ACC112 (cell line): ENCODE measurements around the gene TATDN2.

Source experiments
- H2AFZ ChIP-seq: fragments of 200-600 bp; sonication (generic); one replicate; pipeline ENCODE4 v1.6.0; 2017; ENCODE audit warnings: antibody characterized with exemption, low read length; ENCODE audit not compliant: unreplicated experiment
- H3K27ac ChIP-seq: fragments of 200-600 bp; sonication (generic); 2 replicates; pipeline ENCODE4 v1.5.1; 2014; ENCODE audit warnings: low read depth, mild to moderate bottlenecking, antibody characterized with exemption, low read length, moderate library complexity
- H3K27me3 ChIP-seq: fragments of 200-600 bp; sonication (generic); 2 replicates; pipeline ENCODE4 v1.6.1; 2014; ENCODE audit warnings: mild to moderate bottlenecking, antibody characterized with exemption, low read length, moderate library complexity, mixed read lengths; ENCODE audit not compliant: insufficient read depth
- H3K36me3 ChIP-seq: fragments of 200-600 bp; sonication (generic); 2 replicates; pipeline ENCODE4 v1.6.1; 2016; ENCODE audit warnings: mild to moderate bottlenecking, antibody characterized with exemption, low read length, moderate library complexity, mixed read lengths; ENCODE audit not compliant: insufficient read depth
- H3K4me1 ChIP-seq: fragments of 200-600 bp; sonication (generic); one replicate; pipeline ENCODE4 v1.6.1; 2016; ENCODE audit warnings: low read length, mixed read lengths; ENCODE audit not compliant: insufficient read depth, unreplicated experiment, control insufficient read depth
- H3K4me3 ChIP-seq: fragments of 200-600 bp; sonication (generic); 2 replicates; pipeline ENCODE4 v1.5.1; 2014; ENCODE audit warnings: mild to moderate bottlenecking, low read depth, low read length
- H3K79me2 ChIP-seq: fragments of 200-600 bp; sonication (generic); one replicate; pipeline ENCODE4 v1.6.0; 2016; ENCODE audit warnings: low read length; ENCODE audit not compliant: control insufficient read depth, unreplicated experiment, insufficient read depth

The TATDN2 gene, protein sequence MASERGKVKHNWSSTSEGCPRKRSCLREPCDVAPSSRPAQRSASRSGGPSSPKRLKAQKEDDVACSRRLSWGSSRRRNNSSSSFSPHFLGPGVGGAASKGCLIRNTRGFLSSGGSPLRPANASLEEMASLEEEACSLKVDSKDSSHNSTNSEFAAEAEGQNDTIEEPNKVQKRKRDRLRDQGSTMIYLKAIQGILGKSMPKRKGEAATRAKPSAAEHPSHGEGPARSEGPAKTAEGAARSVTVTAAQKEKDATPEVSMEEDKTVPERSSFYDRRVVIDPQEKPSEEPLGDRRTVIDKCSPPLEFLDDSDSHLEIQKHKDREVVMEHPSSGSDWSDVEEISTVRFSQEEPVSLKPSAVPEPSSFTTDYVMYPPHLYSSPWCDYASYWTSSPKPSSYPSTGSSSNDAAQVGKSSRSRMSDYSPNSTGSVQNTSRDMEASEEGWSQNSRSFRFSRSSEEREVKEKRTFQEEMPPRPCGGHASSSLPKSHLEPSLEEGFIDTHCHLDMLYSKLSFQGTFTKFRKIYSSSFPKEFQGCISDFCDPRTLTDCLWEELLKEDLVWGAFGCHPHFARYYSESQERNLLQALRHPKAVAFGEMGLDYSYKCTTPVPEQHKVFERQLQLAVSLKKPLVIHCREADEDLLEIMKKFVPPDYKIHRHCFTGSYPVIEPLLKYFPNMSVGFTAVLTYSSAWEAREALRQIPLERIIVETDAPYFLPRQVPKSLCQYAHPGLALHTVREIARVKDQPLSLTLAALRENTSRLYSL

DNA sequence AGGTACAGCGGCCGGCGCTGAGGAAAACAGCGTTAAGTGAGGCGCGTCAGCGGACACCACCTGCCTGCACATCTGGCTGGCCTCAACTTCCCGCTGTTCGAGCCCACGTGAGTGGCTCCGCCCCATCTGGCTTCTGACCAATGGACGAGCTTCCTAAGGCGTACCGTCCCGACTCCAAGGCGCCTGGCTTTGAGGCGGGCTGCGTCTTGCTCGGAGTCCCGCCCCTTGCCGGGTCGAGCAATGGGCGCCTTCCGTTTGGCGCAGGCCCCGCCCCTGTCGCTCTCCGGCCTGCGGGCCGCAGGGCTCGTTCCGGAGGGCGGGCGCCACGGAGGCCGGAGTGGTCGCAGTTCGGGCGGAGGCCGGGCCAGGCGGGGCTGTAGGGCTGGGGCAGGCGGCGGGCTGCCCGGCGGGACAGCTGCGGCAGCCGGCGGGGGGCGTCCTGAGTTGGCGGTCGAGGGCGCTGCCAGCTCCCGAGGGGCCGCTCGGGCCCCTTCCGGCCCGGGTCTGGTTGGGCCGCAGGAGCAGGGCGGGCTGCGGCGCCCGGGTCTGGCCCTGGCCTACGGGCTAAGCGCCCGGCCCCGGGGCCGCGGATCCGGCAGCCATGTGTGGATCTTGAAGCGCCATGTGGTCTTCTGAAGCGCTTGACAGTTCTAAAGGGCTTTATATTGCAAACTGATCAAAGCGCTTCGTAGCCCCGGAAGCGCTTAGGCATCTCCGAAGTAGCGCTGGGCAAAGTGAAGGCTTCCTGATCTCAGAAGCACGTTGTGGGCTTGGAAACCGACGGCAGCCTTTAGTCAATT, at the start of gene TATDN2:
TATDN2 (plus strand) TSS at position 276 of the 800 bp plus-strand sequence. CDS start 742 bp downstream, outside the sequence.
- peak within 1 kb of the TSS; percentile 43 for H3K27ac ChIP-seq
- peak within 1 kb of the TSS; percentile 37 for H2AFZ ChIP-seq
- peaks cover 13% of the 10 kb centered on the region for H3K4me1 ChIP-seq

DNA sequence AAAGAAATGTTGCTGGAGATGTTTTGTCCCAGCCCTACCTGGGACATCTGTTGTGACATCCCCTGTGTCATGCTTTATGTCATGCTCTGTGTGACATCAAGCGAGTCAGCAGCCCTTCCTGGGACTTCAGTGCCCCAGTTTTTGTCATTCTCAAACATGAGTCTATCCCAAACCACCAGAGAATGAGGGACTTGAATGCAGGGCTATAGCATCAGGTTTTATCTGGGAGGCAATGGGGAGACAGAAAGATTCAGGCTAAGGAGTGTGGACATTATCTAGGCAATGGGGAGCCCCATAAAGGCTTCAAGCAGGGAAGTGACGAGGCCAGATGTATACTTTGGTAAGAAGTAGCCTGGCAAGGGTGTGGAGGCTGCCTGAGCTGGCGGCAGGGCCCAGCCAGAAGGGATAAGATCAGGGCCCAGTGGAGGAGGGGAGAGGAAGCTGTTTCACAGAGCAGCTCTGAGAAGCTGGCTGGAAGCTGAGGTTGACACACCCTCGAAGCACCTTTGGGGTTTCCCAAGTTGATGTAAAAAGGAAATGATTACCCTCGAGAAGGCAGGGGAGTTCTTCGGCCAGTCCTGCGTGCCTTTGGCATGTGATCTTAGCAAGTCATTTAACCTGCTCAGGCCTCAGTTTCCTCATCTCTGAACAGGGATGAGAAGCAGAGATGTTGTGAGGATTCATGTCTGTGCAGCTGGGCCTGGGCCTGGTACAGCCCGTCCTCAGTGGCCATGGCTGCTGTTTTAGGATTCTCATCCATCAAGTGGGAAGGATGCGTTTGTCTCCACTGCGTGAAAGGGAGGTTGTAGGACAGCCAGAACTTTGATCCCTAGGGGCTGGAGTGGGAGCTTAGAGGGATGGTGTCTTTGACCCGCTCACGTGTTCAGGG, 49.3 kb upstream of the TATDN2 start:
- H3K4me1 ChIP-seq: peaks cover 60% of the 10 kb centered on the region
- no peaks in the 10 kb centered on the region for H3K27me3 ChIP-seq
- H2AFZ ChIP-seq: no peak overlapping the region
- peak overlapping the region; percentile 99 for H3K27ac ChIP-seq
- H3K36me3 ChIP-seq: peaks cover 15% of the 10 kb centered on the region; the same call in 1 of the 2 replicates
- no peak overlapping the region for H3K4me3 ChIP-seq
- peaks cover 24% of the 10 kb centered on the region for H3K79me2 ChIP-seq

More for the DNA sequence above, at the start of gene TATDN2:
- Histone ChIP-seq H3K36me3 (peaks cover 34% of the 10 kb centered on the region), H3K79me2 (peaks cover 40% of the 10 kb centered on the region), H3K27me3 (no peaks in the 10 kb centered on the region), H3K4me3 (peak within 1 kb of the TSS; percentile 85)

DNA sequence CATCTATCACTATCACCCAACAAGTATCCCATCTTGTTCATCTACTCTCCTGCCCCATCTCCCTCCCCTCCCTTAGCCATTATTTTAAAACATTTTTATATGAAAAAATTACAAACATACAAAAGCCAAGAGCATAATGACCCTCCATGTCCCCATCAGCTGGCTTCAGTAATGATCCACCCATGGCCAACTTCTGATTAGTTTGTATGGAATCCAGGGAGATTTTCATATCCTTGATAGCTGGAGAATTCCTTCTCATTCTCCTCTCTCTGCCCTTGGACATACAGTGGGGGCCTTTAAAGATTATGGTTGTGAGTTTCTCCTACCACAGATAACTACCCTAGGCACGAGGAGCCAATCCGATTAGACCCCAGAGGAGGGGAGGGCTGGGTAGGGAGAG, 43.3 kb upstream of the TATDN2 start:
- H3K36me3 ChIP-seq: peaks cover 19% of the 10 kb centered on the region; the same call in 1 of the 2 replicates
- H3K79me2 ChIP-seq: no peaks in the 10 kb centered on the region
- peak overlapping the region; percentile 96 for H3K27ac ChIP-seq
- H3K4me1 ChIP-seq: peaks cover 34% of the 10 kb centered on the region
- no peak overlapping the region for H3K4me3 ChIP-seq
- H3K27me3 ChIP-seq: no peaks in the 10 kb centered on the region
- H2AFZ ChIP-seq: no peak overlapping the region

DNA sequence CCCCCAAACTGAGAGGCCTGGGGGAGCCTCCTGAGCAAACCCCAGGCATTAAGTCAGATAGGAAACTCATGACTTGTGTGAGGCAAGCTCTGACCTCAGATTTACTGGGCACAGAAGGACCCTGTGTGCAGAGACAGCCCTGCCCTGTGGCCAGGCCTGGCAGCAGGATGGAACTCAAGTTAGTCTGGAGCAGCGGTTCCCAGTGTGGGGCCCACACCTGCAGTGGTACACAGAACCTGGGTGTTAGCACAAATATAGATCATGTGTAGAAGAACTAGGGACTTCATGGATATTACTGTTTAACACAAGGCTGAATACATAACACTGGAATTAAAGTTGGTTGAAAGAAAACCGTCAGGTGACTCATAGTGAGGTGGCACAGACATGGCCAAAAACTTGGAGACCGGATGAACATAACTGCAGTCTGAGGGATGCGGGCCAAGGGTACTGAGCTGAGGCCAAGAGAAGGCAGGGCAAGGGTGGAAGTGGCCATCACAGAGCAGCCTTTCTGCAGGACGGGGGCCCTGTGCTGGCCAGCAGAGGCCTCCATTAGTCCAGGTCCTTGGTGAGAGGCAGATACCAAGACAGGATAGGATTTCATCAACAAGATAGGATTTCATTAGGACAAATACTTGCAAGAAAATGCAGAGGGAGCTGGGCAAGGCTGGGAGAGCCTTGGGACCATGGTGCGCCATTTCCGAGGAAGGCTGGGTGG, 42.7 kb upstream of the TATDN2 start:
- Histone ChIP-seq H2AFZ (no peak overlapping the region), H3K4me3 (no peak overlapping the region), H3K27ac (peak overlapping the region; percentile 96)

DNA sequence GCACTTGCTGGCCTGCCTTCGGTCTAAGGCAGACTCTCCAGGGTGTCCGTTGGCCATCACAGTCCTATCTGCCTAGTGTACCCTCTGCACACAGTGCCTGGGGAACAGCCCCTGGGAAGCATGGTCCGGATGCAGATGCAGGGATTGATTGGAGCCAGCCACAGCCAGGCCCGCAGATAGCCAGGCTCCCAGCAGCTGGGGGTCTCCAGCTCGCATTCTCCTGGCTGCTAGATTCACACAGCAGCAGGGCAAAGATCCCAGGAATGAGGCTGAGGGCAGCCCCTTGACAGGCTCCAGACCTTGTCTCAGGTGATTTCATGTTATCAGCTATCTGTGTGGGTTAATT, 42.1 kb upstream of the TATDN2 start:
- H3K4me1 ChIP-seq: peaks cover 34% of the 10 kb centered on the region
- H3K4me3 ChIP-seq: no peak overlapping the region
- H3K27me3 ChIP-seq: no peaks in the 10 kb centered on the region
- H2AFZ ChIP-seq: no peak overlapping the region
- peaks cover 13% of the 10 kb centered on the region; the same call in 1 of the 2 replicates for H3K36me3 ChIP-seq
- peak overlapping the region; percentile 96 for H3K27ac ChIP-seq
- no peaks in the 10 kb centered on the region for H3K79me2 ChIP-seq

More for the DNA sequence above, 42.7 kb upstream of the TATDN2 start:
- Histone ChIP-seq H3K27me3 (no peaks in the 10 kb centered on the region), H3K4me1 (peaks cover 34% of the 10 kb centered on the region), H3K36me3 (peaks cover 18% of the 10 kb centered on the region; the same call in 1 of the 2 replicates), H3K79me2 (no peaks in the 10 kb centered on the region)

DNA sequence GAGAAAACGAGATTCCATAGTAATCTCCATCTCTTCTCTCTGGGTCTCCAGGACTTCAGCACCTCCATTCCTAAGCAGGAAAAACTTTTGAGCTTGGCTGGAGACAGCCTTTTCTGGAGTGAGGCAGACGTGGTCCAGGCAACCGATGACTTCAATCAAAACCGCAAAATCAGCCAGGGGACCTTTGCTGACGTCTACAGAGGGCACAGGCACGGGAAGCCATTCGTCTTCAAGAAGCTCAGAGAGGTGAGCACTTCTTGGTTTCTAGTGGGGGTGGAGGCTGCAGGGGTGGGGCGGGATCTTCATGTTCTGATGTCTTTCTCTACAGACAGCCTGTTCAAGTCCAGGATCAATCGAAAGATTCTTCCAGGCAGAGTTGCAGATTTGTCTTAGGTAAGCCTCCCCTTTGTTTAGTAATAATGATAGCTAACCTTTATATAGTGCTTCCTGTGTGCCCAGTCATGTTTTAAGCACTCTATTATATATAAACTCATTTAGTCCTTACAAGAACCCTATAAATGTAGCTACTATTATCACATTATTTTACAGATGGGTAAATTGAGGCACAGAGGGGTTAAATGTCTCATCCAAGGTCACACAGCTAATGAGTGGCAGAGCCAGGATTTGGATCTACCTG, 35.0 kb upstream of the TATDN2 start:
- Histone ChIP-seq H3K4me1 (no peaks in the 10 kb centered on the region), H3K36me3 (peaks cover 39% of the 10 kb centered on the region), H3K27me3 (no peaks in the 10 kb centered on the region), H3K4me3 (no peak overlapping the region), H3K27ac (no peak overlapping the region), H3K79me2 (no peaks in the 10 kb centered on the region), H2AFZ (no peak overlapping the region)

DNA sequence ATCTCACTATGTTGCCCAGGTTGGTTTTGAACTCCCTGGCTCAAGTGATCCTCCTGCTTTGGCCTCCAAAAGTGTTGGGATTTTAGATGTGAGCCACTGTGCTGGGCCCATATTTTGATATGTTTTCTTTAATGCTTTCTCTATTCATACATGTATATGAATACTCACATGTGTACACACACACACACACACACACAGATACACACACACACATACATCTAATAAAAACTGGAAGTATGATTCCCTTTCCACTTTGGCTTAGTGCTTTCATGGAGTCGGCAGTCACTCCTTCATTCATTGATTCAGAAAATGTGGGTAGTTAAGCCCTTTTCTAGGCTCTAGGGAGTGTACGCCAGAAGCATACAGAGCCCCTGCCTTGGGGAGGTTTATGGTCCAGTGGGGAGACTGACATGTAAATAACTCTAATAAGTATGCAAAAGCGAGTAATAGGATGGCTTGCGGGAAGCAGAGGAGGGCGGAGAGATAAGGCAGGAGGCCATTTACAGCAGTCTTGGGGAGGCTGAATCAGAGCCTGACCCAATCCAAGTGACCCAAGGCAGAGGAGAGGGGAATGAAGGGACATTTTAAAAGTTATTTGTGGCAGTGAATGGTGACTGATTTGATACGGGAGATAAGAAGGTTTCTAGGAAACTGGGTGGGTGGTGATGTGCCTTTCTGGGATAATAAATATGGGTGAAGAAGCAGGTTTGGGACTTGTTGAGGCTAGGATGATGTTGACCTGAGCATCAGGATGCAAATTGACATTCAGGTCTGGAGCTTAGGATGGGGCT, 32.5 kb upstream of the TATDN2 start:
- H3K4me3 ChIP-seq: no peak overlapping the region
- H3K27ac ChIP-seq: no peak overlapping the region
- no peaks in the 10 kb centered on the region for H3K27me3 ChIP-seq
- H3K79me2 ChIP-seq: no peaks in the 10 kb centered on the region
- H2AFZ ChIP-seq: no peak overlapping the region
- peaks cover 11% of the 10 kb centered on the region for H3K4me1 ChIP-seq
- H3K36me3 ChIP-seq: peaks cover 39% of the 10 kb centered on the region

DNA sequence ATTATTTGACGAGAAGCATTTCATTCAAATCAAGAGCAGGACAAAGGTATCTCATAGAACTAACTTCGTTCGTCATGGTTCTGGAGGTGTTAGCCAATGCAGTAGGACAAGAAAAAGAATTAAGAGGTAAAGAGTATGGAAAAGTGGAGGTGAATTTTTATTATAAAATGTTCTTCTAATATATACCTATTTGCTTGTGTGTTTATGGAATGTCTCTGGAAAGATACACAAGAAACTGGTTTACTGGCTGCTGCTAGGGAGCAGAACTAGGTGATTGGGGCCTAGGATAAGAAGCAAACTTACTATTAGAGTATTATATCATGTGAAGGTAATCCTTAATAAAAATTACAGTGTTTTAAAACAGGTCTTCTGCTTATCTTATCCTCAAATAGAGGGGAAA, 30.9 kb upstream of the TATDN2 start:
- no peak overlapping the region for H2AFZ ChIP-seq
- no peak overlapping the region for H3K27ac ChIP-seq
- no peaks in the 10 kb centered on the region for H3K79me2 ChIP-seq
- peaks cover 23% of the 10 kb centered on the region for H3K4me1 ChIP-seq
- H3K4me3 ChIP-seq: no peak overlapping the region
- H3K27me3 ChIP-seq: no peaks in the 10 kb centered on the region
- H3K36me3 ChIP-seq: peaks cover 38% of the 10 kb centered on the region
